ENCODE results near the gene MTCL3.

- TF ChIP-seq, protein P1, sequence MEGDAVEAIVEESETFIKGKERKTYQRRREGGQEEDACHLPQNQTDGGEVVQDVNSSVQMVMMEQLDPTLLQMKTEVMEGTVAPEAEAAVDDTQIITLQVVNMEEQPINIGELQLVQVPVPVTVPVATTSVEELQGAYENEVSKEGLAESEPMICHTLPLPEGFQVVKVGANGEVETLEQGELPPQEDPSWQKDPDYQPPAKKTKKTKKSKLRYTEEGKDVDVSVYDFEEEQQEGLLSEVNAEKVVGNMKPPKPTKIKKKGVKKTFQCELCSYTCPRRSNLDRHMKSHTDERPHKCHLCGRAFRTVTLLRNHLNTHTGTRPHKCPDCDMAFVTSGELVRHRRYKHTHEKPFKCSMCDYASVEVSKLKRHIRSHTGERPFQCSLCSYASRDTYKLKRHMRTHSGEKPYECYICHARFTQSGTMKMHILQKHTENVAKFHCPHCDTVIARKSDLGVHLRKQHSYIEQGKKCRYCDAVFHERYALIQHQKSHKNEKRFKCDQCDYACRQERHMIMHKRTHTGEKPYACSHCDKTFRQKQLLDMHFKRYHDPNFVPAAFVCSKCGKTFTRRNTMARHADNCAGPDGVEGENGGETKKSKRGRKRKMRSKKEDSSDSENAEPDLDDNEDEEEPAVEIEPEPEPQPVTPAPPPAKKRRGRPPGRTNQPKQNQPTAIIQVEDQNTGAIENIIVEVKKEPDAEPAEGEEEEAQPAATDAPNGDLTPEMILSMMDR (IDR thresholded peaks at IDR 0.05; ENCODE audit: low read length): no peak
- TF ChIP-seq EZH2phosphoT487 (IDR thresholded peaks at IDR 0.05; ENCODE audit: low read length): no peak
These were observed 47.5 kb upstream of the MTCL3 start for GRCh38 chr6:127566651-127567050.
